NCI-H345 (cell line): ENCODE data around the gene PDCL3.

Source experiments
- DNase-seq: peaks from one replicate; lab custom pipeline; 2025; lab: John Stamatoyannopoulos, UW

The PDCL3 gene

DNA sequence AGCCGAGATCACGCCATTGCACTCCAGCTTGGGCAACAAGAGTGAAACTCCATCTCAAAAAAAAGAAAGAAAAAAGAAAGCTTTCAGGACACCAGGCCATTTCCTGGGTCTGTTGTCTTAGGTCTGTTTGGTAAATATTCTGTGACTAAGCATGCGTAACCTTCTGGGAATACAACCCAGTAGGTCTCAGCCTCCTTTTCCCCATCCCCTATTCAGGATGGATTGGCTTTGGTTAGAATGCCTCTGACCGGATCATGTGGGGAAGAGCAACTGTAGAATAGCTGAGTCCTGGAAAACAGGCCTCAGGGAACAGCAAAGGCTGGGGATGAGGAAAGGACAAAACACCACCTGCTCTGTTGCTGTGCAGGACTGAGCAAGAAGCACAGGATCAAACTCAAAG is 1.6 kb upstream of the PDCL3 start:
- no peak for DNase-seq

DNA sequence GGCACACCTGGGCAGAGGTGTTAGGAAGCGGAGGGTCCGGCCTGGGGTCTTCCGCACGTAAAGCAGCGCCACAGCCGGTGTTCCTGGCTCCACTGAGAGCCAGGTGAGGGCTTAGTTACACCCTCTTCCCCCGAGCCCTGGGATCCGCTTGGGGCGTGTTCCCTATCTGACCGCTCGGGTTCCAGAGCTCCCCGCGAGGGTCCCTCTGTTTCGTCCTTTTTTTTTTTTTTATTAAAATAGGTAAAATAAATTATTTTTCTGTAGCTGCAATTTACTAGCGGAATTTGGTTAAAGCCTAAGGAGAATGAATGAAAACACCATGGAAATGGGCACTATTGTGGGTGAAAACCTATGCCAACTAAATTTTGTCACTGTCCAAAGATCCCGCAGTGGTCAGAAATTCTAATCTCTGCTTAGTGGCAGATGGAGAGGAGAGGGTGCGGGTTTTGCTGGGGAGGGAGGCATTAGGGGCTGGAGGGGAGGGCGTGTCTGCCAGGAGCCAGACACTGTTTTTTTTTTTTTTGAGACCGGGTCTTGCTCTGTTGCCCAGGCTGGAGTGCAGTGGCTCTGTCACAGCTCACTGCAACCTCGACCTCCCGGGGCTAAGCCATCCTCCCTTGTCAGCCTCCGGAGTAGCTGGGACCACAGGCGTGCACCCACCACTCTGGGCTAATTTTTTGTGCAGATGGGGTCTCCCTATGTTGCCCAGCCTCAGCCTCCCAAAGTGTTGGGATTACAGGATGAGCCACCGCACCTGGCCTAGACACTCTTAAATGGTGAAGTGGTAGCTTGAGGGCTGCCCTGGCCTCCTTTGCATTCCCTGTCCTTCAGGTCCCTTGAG is 834 bp downstream of the PDCL3 start:
- DNase-seq: peak; percentile 3

DNA sequence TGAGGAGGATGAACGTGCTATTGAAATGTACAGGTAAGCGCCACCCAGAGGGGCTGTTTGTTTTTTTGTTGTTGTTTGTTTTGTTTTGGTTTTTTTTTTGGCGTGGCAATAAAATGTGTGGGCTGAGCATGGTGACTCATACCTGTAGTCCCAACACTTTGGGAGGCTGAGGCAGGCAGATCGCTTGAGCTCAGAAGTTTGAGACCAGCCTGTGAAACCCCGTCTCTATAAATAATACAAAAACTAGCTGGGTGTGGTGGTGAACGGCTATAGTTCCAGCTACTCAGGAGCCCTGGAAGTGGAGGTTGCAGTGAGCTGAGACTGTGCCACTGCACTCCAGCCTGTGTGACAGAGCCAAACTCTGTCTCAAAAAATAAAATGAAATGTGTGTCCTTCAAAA is 6.2 kb downstream of the PDCL3 start:
- no peak for DNase-seq

- DNase-seq: no peak
These were observed 8.9 kb downstream of the PDCL3 start for GRCh38 chr2:100571668-100572067.

DNA sequence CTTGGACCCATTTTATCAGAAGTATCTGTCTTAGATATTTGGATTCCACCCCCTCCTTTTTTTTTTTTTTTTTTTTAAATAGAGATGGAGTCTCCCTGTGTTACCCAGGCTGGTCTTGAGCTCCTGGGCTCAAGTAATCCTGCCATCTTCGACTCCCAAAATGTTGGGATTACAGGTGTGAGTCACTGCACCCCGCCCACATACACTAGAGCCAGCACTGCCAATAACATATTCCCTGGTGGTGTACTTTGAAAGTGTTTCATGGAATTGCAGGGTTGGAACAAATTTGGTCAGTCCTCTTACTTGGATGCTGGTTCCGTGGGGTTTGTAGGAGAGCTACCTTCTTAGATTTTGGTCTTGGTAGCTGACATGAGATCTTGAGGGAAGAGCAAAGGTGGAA is 15.0 kb downstream of the PDCL3 start:
- no peak for DNase-seq

GRCh38 chr2:100580367-100581276 is 17.8 kb downstream of the PDCL3 start:
- DNase-seq: no peak

- DNase-seq: no peak
These were observed 18.5 kb downstream of the PDCL3 start for GRCh38 chr2:100581277-100581612.

DNA sequence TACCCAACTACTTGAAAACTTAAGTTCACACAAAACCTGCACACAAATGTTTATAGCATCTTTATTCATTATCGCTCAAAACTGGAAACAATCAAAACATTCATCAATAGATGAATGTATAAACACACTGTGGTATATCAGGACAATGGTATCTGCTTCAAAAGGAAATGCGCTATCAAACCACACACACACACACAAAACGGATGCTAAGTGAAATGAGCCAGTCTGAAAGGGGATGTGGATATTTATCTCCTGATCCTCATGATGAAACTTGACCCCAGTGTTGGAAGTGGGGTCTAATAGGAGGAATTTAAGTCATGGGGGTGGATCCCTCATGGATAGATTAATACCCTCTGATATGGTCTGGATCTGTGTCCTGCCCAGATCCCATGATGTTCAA is 22.0 kb downstream of the PDCL3 start:
- DNase-seq: no peak

DNA sequence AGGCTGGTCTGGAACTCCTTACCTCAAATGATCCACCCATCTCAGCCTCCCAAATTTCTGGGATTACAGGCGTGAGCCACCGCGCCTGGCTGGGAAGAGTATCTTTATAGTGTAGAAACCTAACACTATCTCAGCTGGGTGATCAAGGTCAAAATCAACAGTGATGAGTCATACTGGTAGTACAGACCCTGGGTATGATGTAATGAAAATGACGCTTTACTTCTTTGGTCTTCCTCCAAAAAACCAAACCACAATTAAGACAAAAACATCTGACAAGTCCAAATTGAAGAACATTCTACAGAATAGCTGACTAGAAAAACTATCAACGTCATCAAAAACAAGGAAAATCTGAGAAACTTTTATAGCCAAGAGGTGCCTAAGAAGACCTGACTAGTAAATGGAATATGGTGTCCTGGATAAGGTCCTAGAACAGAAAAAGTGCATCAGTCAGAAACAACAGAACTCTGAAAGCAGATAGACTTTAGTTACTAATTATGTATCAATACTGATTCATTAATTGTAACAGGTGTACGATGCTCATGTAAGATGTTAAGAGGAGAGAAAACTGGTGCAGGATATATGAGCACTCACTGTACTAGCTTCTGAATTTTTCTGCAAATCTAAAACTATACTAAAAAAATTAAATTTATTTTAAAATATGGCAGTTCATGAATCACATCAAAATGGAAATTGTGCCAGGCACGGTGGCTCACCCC is 25.4 kb downstream of the PDCL3 start:
- no peak for DNase-seq

GRCh38 chr2:100589527-100589926 is 26.7 kb downstream of the PDCL3 start:
- DNase-seq: no peak

- no peak for DNase-seq
These were observed 29.4 kb downstream of the PDCL3 start for GRCh38 chr2:100592226-100592625.

DNA sequence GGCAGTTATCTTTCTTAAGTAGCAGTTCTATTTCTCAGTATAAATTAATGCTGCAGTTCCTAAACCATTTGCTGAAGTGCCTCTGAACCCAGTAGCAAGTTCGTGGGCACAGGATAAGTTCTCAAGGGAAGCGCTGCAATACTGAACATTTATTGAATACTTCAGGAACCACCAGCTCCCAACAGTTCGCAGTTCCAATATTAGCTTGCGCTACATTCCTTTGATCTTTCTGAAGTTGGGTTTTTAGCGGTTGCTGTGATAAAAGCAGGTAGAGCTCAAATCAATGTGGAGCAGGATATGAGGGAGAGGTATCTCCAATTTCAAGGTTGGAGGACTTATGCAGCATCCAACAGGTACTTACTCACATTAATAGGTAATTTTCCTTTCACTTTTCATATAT is 33.7 kb downstream of the PDCL3 start:
- no peak for DNase-seq

DNA sequence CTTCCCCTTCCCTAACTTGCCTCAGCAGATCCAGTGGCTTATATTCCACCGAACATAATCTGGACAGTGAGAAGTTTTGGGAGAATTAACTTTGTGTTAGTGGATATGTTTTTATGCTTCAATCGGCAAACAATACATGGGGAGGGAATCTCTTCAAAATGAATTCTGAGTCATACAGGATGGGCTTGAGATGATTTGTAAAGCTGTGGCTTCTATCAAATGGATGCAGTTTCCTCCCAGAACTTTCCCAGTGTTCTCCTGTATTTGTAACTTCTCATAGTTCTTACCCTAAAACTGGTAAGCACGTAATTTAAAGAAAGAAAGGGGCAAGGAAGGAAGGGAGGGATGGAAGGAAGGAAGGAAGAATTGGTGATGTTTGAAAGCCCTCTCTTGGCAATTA is 36.8 kb downstream of the PDCL3 start:
- DNase-seq: no peak

DNA sequence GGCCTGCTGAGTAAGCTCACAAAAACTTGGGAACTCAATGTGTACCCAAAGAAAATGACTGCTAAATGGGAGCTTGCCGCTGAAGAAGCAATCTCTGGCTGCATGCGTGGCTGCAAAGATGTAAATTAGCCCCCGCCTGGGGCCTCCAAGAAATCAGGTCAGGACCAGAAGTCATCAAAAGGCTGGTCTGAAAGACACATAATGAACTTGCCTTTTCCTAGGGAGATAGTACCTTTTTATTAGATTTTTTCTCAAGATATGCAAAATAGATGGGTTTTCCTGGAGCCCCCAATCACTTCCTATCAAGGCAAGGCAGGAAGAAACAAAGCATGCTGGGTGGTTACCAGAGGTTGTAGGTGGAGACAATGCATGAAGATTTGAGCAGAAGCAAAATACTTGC is 38.9 kb downstream of the PDCL3 start:
- DNase-seq: no peak

- no peak for DNase-seq
These were observed 40.6 kb downstream of the PDCL3 start for GRCh38 chr2:100603414-100603813.

DNA sequence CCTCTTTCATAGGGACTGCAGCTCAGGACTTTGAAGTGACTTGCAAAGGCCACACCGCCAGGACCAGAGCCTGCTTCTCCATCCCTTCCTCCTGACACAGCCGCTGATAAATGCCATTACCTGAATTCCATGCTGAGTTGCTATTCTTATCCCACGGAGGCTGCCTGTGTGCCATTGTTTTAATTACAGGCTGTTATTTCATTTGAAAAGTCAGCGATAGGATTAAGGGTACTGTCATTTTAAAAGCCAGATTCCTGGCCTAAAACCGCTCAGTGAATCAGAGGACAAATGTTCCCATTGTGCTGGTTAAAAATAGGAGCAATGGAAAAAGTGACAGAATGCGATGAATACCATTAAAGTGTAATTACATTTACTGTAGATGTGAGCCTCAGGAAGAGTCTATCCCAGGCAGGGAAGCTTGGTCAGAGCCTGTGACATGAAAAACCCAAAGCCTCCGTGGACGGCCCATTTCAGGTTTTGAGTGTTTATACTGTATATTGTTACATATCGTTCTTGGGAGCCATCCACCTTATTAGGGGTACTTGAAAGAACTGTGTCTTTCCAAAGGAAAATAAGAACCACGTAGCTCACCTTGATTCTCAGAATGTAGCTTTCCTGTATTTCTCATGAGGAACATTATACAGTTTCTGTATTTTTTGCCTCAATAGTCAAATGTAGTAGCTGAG is 41.3 kb downstream of the PDCL3 start:
- no peak for DNase-seq

- DNase-seq: no peak
These were observed 43.5 kb downstream of the PDCL3 start for GRCh38 chr2:100606332-100606725.

- peak; percentile 36 for DNase-seq
These were observed 44.0 kb downstream of the PDCL3 start for GRCh38 chr2:100606726-100607343.

DNA sequence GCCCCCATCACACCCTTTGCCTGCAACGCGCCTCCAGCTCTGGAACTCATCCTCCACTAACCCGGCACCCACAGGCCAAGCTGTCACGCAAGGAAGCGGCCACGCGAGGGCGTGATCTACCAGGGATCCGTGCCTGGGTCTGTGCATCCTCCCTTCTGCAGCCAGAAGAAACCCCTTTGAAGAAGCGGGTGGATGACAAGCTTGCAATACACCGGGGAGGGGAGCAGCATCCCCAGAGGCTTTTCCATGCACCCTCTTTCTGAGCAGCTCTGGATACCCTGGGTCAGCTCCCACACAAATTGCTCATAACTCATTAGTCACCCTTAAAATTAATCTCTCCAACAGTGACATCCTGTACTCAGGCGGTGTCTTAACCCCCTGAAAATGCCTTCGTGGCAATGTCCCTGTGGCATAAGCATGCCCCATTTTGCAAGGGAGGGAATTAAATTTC is 47.6 kb downstream of the PDCL3 start:
- peak; percentile 23 for DNase-seq

DNA sequence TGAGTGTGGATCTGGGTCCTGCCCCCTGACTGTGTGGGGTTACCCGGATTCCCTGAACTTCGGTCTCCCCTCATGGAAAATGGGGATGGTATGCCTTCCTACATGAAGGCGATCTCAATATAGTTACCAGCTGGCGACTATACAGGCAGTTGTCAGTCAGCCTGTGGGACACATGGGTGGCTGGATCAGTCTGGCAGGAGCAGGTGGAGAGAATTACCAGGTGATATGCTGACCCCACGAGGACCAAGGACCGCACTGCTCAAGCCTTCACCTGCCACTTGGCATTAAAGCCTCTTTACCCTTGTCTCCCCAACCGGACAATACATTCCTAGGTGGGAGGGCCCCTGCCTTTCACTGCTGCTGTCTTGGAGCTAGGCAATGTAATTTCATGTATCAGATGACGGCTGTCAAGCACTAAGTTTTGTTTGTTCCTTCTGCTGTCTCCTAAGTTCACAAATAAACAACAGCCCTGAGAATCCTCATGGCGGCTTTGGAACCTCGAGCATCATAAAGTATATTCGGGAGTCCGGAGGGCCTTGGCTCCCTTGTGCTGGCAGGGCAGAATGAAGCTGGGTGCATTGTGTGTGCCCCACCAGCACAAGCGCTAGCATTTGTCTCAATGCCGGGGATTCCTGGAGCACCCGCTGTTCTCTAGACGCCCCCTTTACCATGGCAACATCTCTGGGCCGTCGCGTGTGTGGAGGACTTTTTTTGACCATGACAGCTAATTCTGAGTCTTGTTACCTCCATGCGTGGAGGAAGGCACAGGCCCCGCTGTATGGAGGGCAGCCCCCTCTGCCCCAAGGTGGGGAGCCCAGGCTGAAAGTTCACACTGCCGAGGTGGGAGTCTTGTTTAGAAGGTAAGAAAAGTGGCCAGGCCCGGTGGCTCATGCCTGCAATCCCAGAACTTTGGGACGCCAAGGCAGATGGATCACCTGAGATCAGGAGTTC is 48.6 kb downstream of the PDCL3 start:
- no peak for DNase-seq
